Activated T-cell treated with anti-CD3 and anti-CD28 coated beads, Interleukin-2, amount 50 U/mL, for 24 hours (primary cell): Measurements from ENCODE around the gene STX17.

Experiments used
- DNase-seq: peaks from one replicate; pipeline ENCODE4 v3.0.0-alpha.2; 2020
- H3K27ac Mint-ChIP-seq: 2 replicates; pipeline ENCODE4 v1.8.0; 2020; ENCODE audit warnings: mild to moderate bottlenecking, mixed read lengths
- H3K27me3 Mint-ChIP-seq: 2 replicates; pipeline ENCODE4 v1.8.0; 2020; ENCODE audit warnings: mixed read lengths
- H3K36me3 Mint-ChIP-seq: 2 replicates; pipeline ENCODE4 v1.8.0; 2020; ENCODE audit warnings: low read depth, mixed read lengths
- H3K4me1 Mint-ChIP-seq: 2 replicates; pipeline ENCODE4 v1.8.0; 2020; ENCODE audit warnings: low read depth, mixed read lengths
- H3K4me3 Mint-ChIP-seq: 2 replicates; pipeline ENCODE4 v1.8.0; 2020; ENCODE audit warnings: mild to moderate bottlenecking, moderate library complexity, mixed read lengths
- H3K9me3 Mint-ChIP-seq: 2 replicates; pipeline ENCODE4 v1.8.0; 2020; ENCODE audit warnings: mixed read lengths

STX17 gene

GRCh38 chr9:99881769-99882168, 24.7 kb upstream of the STX17 start:
- peaks cover 9% of the 10 kb centered on the region for H3K4me1 Mint-ChIP-seq
- H3K4me3 Mint-ChIP-seq = no peak overlapping the region
- DNase-seq = no peak
- H3K36me3 Mint-ChIP-seq = no peaks in the 10 kb centered on the region
- H3K27ac Mint-ChIP-seq = no peak overlapping the region
- H3K27me3 Mint-ChIP-seq = no peaks in the 10 kb centered on the region
- no peaks in the 10 kb centered on the region for H3K9me3 Mint-ChIP-seq

GRCh38 chr9:99885747-99886146, 20.7 kb upstream of the STX17 start:
- Mint-ChIP-seq H3K27ac (no peak overlapping the region), H3K4me3 (no peak overlapping the region), H3K27me3 (no peaks in the 10 kb centered on the region), H3K9me3 (no peaks in the 10 kb centered on the region), H3K4me1 (peaks cover 9% of the 10 kb centered on the region), H3K36me3 (no peaks in the 10 kb centered on the region)
- DNase-seq = no peak

GRCh38 chr9:99889120-99889519, 17.3 kb upstream of the STX17 start:
- no peak overlapping the region for H3K4me3 Mint-ChIP-seq
- H3K36me3 Mint-ChIP-seq = no peaks in the 10 kb centered on the region
- no peaks in the 10 kb centered on the region for H3K27me3 Mint-ChIP-seq
- H3K9me3 Mint-ChIP-seq = no peaks in the 10 kb centered on the region
- H3K27ac Mint-ChIP-seq = no peak overlapping the region
- DNase-seq = no peak
- no peaks in the 10 kb centered on the region for H3K4me1 Mint-ChIP-seq

- DNase-seq = no peak
- no peaks in the 10 kb centered on the region for H3K9me3 Mint-ChIP-seq
- no peaks in the 10 kb centered on the region for H3K4me1 Mint-ChIP-seq
- peaks cover 17% of the 10 kb centered on the region for H3K27me3 Mint-ChIP-seq
- H3K4me3 Mint-ChIP-seq = no peak overlapping the region
- H3K27ac Mint-ChIP-seq = no peak overlapping the region
- no peaks in the 10 kb centered on the region for H3K36me3 Mint-ChIP-seq
Observed at GRCh38 chr9:99894826-99895225, 11.6 kb upstream of the STX17 start.

- Mint-ChIP-seq H3K36me3 (no peaks in the 10 kb centered on the region), H3K27me3 (peaks cover 17% of the 10 kb centered on the region), H3K4me1 (no peaks in the 10 kb centered on the region), H3K27ac (no peak overlapping the region), H3K9me3 (no peaks in the 10 kb centered on the region), H3K4me3 (no peak overlapping the region)
- DNase-seq = no peak
Observed at GRCh38 chr9:99895510-99895909, 10.9 kb upstream of the STX17 start.

GRCh38 chr9:99896119-99896518, 10.3 kb upstream of the STX17 start:
- DNase-seq = no peak
- H3K36me3 Mint-ChIP-seq = no peaks in the 10 kb centered on the region
- H3K9me3 Mint-ChIP-seq = no peaks in the 10 kb centered on the region
- peaks cover 17% of the 10 kb centered on the region for H3K27me3 Mint-ChIP-seq
- H3K4me1 Mint-ChIP-seq = no peaks in the 10 kb centered on the region
- no peak overlapping the region for H3K27ac Mint-ChIP-seq
- no peak overlapping the region for H3K4me3 Mint-ChIP-seq

GRCh38 chr9:99903393-99903792, 3.1 kb upstream of the STX17 start:
- DNase-seq = no peak

GRCh38 chr9:99905833-99906402, 536 bp upstream of the STX17 start:
- H3K4me3 Mint-ChIP-seq = peak overlapping the region; percentile 80
- peaks cover 3% of the 10 kb centered on the region for H3K27me3 Mint-ChIP-seq
- peaks cover 11% of the 10 kb centered on the region for H3K36me3 Mint-ChIP-seq
- DNase-seq = no peak
- H3K27ac Mint-ChIP-seq = peak overlapping the region; percentile 77
- no peaks in the 10 kb centered on the region for H3K9me3 Mint-ChIP-seq
- peaks cover 29% of the 10 kb centered on the region for H3K4me1 Mint-ChIP-seq

More at GRCh38 chr9:99903393-99903792, 3.1 kb upstream of the STX17 start:
- Mint-ChIP-seq H3K9me3 (no peaks in the 10 kb centered on the region), H3K27ac (no peak overlapping the region), H3K4me3 (no peak overlapping the region), H3K36me3 (peaks cover 7% of the 10 kb centered on the region), H3K27me3 (peaks cover 6% of the 10 kb centered on the region), H3K4me1 (peaks cover 15% of the 10 kb centered on the region)

GRCh38 chr9:99907208-99907532, 716 bp downstream of the STX17 start:
- peaks cover 3% of the 10 kb centered on the region for H3K27me3 Mint-ChIP-seq
- H3K4me1 Mint-ChIP-seq = peaks cover 35% of the 10 kb centered on the region
- H3K9me3 Mint-ChIP-seq = no peaks in the 10 kb centered on the region
- H3K4me3 Mint-ChIP-seq = peak overlapping the region; percentile 96
- H3K27ac Mint-ChIP-seq = peak overlapping the region; percentile 98
- H3K36me3 Mint-ChIP-seq = peaks cover 20% of the 10 kb centered on the region
- DNase-seq = no peak

GRCh38 chr9:99911600-99911999, 5.1 kb downstream of the STX17 start:
- H3K27ac Mint-ChIP-seq = no peak overlapping the region
- H3K4me1 Mint-ChIP-seq = peaks cover 49% of the 10 kb centered on the region
- no peaks in the 10 kb centered on the region for H3K27me3 Mint-ChIP-seq
- no peaks in the 10 kb centered on the region for H3K9me3 Mint-ChIP-seq
- no peak for DNase-seq
- H3K4me3 Mint-ChIP-seq = no peak overlapping the region
- H3K36me3 Mint-ChIP-seq = peaks cover 50% of the 10 kb centered on the region

- H3K9me3 Mint-ChIP-seq = no peaks in the 10 kb centered on the region
- peaks cover 53% of the 10 kb centered on the region for H3K4me1 Mint-ChIP-seq
- no peaks in the 10 kb centered on the region for H3K27me3 Mint-ChIP-seq
- no peak overlapping the region for H3K27ac Mint-ChIP-seq
- H3K4me3 Mint-ChIP-seq = no peak overlapping the region
- DNase-seq = no peak
- H3K36me3 Mint-ChIP-seq = peaks cover 79% of the 10 kb centered on the region
Observed at GRCh38 chr9:99916650-99917049, 10.2 kb downstream of the STX17 start.

GRCh38 chr9:99918134-99918533, 11.7 kb downstream of the STX17 start:
- no peak for DNase-seq
- Mint-ChIP-seq H3K27ac (no peak overlapping the region), H3K36me3 (peaks cover 90% of the 10 kb centered on the region), H3K4me1 (peaks cover 55% of the 10 kb centered on the region), H3K9me3 (no peaks in the 10 kb centered on the region), H3K4me3 (no peak overlapping the region), H3K27me3 (no peaks in the 10 kb centered on the region)

- Mint-ChIP-seq H3K9me3 (peaks cover 6% of the 10 kb centered on the region), H3K36me3 (peaks cover 95% of the 10 kb centered on the region)
Observed at GRCh38 chr9:99919930-99920329, 13.5 kb downstream of the STX17 start.

GRCh38 chr9:99921875-99922710, 15.6 kb downstream of the STX17 start:
- H3K4me1 Mint-ChIP-seq = peaks cover 45% of the 10 kb centered on the region
- H3K4me3 Mint-ChIP-seq = no peak overlapping the region
- peak overlapping the region; percentile 48 for H3K27ac Mint-ChIP-seq
- peaks cover 11% of the 10 kb centered on the region for H3K9me3 Mint-ChIP-seq
- DNase-seq = no peak
- H3K27me3 Mint-ChIP-seq = no peaks in the 10 kb centered on the region
- H3K36me3 Mint-ChIP-seq = peaks cover 96% of the 10 kb centered on the region

More at GRCh38 chr9:99919930-99920329, 13.5 kb downstream of the STX17 start:
- no peak for DNase-seq
- peaks cover 47% of the 10 kb centered on the region for H3K4me1 Mint-ChIP-seq
- H3K27ac Mint-ChIP-seq = no peak overlapping the region
- no peaks in the 10 kb centered on the region for H3K27me3 Mint-ChIP-seq
- H3K4me3 Mint-ChIP-seq = no peak overlapping the region

GRCh38 chr9:99922711-99923030, 16.2 kb downstream of the STX17 start:
- H3K36me3 Mint-ChIP-seq = peaks cover 94% of the 10 kb centered on the region
- H3K27ac Mint-ChIP-seq = peak overlapping the region; percentile 20
- peaks cover 43% of the 10 kb centered on the region for H3K4me1 Mint-ChIP-seq
- no peak overlapping the region for H3K4me3 Mint-ChIP-seq
- H3K27me3 Mint-ChIP-seq = no peaks in the 10 kb centered on the region
- DNase-seq = no peak
- H3K9me3 Mint-ChIP-seq = peaks cover 11% of the 10 kb centered on the region
